Chondrocyte (in vitro differentiated cells): ENCODE results near the gene PKN3. TPM values are rescaled to one million over a fixed set of nuclear protein-coding genes. Genes with fewer than 3 reads are reported as not detected.
"Not testable (repeated sequence)": the region's sequence is repeated elsewhere in the genome, so short reads cannot be mapped to it uniquely, and the experiment has no call there.

Experiments
- DNase-seq: peaks from one replicate; pipeline ENCODE4 v3.0.0; 2021; ENCODE audit warnings: mixed read lengths, low spot score
- H3K27ac Mint-ChIP-seq: one replicate; pipeline ENCODE4 v1.8.0; 2021; ENCODE audit warnings: mild to moderate bottlenecking, moderate library complexity, mixed read lengths; ENCODE audit not compliant: unreplicated experiment
- H3K27me3 Mint-ChIP-seq: 2 replicates; pipeline ENCODE4 v1.8.0; 2021; ENCODE audit warnings: low read depth, mixed read lengths
- H3K36me3 Mint-ChIP-seq: 2 replicates; pipeline ENCODE4 v1.8.0; 2021; ENCODE audit warnings: low read depth, mixed read lengths
- H3K4me1 Mint-ChIP-seq: 2 replicates; pipeline ENCODE4 v1.8.0; 2021; ENCODE audit warnings: low read depth, mild to moderate bottlenecking, mixed read lengths
- H3K4me3 Mint-ChIP-seq: one replicate; pipeline ENCODE4 v1.8.0; 2021; ENCODE audit warnings: mild to moderate bottlenecking, moderate library complexity, mixed read lengths; ENCODE audit not compliant: unreplicated experiment
- H3K9me3 Mint-ChIP-seq: 2 replicates; pipeline ENCODE4 v1.8.0; 2021; ENCODE audit warnings: low read depth, mixed read lengths
- total RNA-seq: library from RNA; stranded (reverse); gene quantifications from 3 replicates; pipeline ENCODE4 v1.2.1, GENCODE V29; 2021
- TF ChIP-seq, protein P1 (sequence below): fragments of 200-600 bp; sonication (generic); IDR thresholded peaks from 2 replicates; pipeline ENCODE4 v1.5.0; 2021; ENCODE audit warnings: antibody characterized with exemption, mild to moderate bottlenecking, moderate library complexity

Gene PKN3
- total RNA-seq, 1 donor from 2014 or later, result 4.2 TPM

DNA sequence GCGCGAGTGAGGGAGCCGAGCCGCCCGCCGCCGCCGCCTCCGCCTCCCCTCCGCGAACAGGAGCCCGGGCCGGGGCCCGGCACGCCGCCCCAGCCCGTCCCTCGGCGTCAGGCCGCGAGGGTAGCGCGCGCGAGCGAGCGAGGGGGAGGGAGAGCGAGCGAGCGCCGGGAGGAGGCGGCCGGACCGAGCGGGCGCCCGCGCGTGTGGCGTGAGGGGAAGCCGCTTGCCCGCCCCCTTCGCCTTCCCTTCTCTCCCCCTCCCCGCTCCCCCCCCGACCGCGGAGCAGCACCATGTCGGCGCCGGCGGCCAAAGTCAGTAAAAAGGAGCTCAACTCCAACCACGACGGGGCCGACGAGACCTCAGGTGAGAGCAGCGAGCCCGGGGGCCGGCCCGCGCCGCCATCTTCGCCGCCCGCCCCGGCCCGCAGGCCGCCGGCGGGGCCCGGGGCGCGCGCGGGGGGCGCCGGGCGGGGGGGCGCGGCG, 13.0 kb upstream of the PKN3 start:
- H3K36me3 Mint-ChIP-seq, result peaks cover 16% of the 10 kb centered on the region
- H3K27ac Mint-ChIP-seq, result no peak overlapping the region

GRCh38 chr9:128689820-128690683, 12.3 kb upstream of the PKN3 start:
- Mint-ChIP-seq H3K27me3 (no peaks in the 10 kb centered on the region), H3K9me3 (no peaks in the 10 kb centered on the region)
- peak; percentile 34 for DNase-seq

More for the DNA sequence above, 13.0 kb upstream of the PKN3 start:
- H3K4me3 Mint-ChIP-seq, result peak overlapping the region; percentile 54
- TF ChIP-seq, protein P1, sequence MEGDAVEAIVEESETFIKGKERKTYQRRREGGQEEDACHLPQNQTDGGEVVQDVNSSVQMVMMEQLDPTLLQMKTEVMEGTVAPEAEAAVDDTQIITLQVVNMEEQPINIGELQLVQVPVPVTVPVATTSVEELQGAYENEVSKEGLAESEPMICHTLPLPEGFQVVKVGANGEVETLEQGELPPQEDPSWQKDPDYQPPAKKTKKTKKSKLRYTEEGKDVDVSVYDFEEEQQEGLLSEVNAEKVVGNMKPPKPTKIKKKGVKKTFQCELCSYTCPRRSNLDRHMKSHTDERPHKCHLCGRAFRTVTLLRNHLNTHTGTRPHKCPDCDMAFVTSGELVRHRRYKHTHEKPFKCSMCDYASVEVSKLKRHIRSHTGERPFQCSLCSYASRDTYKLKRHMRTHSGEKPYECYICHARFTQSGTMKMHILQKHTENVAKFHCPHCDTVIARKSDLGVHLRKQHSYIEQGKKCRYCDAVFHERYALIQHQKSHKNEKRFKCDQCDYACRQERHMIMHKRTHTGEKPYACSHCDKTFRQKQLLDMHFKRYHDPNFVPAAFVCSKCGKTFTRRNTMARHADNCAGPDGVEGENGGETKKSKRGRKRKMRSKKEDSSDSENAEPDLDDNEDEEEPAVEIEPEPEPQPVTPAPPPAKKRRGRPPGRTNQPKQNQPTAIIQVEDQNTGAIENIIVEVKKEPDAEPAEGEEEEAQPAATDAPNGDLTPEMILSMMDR, result no peak
- H3K9me3 Mint-ChIP-seq, result no peaks in the 10 kb centered on the region
- DNase-seq, result no peak
- peaks cover 34% of the 10 kb centered on the region for H3K4me1 Mint-ChIP-seq
- H3K27me3 Mint-ChIP-seq, result no peaks in the 10 kb centered on the region

DNA sequence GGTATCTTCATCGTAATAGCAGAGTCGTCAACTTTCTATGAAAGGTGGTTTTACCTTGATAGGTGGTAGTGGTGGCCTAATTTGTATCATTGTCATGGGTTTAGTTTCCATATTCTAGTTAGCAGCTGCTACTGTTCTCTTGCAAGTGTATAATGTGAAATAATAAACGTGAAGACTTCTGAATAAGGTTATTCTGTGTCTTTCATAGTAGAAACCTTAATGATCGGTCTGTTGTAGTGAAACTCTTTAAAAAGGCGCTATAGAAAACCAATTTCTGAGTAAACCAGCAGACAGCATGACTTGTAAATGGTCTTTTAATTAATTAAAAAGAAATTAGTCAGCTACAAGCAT, 11.6 kb upstream of the PKN3 start:
- DNase-seq, result no peak
- Mint-ChIP-seq H3K27ac (peak overlapping the region; percentile 93), H3K4me3 (peak overlapping the region; percentile 95), H3K9me3 (no peaks in the 10 kb centered on the region), H3K27me3 (no peaks in the 10 kb centered on the region), H3K4me1 (peaks cover 23% of the 10 kb centered on the region), H3K36me3 (peaks cover 21% of the 10 kb centered on the region)
- TF ChIP-seq, protein P1, result no peak

More at GRCh38 chr9:128689820-128690683, 12.3 kb upstream of the PKN3 start:
- TF ChIP-seq, protein P1, result no peak
- Mint-ChIP-seq H3K4me3 (peak overlapping the region; percentile 95), H3K4me1 (peaks cover 27% of the 10 kb centered on the region), H3K36me3 (peaks cover 21% of the 10 kb centered on the region), H3K27ac (peak overlapping the region; percentile 93)

DNA sequence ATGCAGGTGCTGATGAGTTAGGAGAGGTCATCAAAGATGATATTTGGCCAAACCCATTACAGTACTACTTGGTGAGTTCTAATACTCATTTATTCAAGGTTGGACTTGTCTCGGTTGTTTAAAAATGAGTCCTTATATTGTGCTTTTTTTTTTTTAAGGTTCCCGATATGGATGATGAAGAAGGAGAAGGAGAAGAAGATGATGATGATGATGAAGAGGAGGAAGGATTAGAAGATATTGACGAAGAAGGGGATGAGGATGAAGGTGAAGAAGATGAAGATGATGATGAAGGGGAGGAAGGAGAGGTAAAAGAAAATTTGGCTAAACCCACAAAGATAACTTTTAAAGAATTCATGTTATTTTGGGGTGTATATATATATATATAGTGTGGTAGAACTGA, 8.6 kb upstream of the PKN3 start:
- Mint-ChIP-seq H3K27ac (peak overlapping the region; percentile 72), H3K4me1 (peaks cover 31% of the 10 kb centered on the region), H3K36me3 (peaks cover 27% of the 10 kb centered on the region)
- H3K27me3 Mint-ChIP-seq, H3K4me3 Mint-ChIP-seq, H3K9me3 Mint-ChIP-seq, DNase-seq: not testable (repeated sequence)

DNA sequence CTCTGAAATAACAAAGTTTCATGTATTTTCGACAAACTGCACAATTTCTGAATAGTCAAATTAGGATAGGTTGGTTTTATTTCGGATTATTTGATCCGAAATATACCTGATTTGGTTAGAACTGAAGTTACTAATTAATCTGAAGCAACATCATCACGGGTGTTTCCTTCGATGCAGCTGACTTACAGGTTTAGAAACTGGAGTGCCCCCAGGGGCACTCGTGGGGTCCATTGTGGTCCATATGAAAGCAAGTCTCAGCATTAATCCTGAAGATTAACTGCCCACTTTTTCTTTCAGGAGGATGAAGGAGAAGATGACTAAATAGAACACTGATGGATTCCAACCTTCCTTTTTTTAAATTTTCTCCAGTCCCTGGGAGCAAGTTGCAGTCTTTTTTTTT, 8.0 kb upstream of the PKN3 start:
- Mint-ChIP-seq H3K4me1 (peaks cover 31% of the 10 kb centered on the region), H3K27ac (no peak overlapping the region), H3K36me3 (peaks cover 27% of the 10 kb centered on the region), H3K27me3 (no peaks in the 10 kb centered on the region), H3K9me3 (no peaks in the 10 kb centered on the region), H3K4me3 (no peak overlapping the region)
- TF ChIP-seq, protein P1, result no peak
- DNase-seq, result no peak
